ENCODE data around the gene GOLIM4.
A peak's percentile ranks its signal among the peaks of the same experiment; 100 is the strongest.
"Not testable (repeated sequence)": the region's sequence is repeated elsewhere in the genome, so short reads cannot be mapped to it uniquely, and the experiment has no call there.

The GOLIM4 gene

GRCh38 chr3:168044049-168044448, 51.7 kb downstream of the GOLIM4 start:
- no peak for DNase-seq

GRCh38 chr3:168040607-168041208, 55.0 kb downstream of the GOLIM4 start:
- no peak for DNase-seq

DNA sequence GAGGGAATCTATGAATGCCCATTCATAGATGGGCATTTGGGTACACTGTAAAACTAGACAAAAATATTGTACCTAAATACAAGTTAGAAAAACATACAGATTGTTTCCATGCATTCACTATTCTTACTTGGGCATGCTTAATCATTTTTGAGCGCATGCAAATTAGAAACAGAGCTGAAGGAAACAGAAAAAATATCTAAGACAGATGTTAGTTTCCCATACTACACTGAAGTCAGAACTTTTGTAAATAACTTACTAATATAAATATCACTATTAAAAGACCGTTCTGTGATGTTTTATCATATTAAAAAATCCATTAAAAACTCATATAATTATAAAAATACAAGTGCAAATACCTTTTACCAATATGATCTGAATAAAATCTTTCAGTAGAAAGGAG, 58.7 kb downstream of the GOLIM4 start:
- DNase-seq, result no peak

DNA sequence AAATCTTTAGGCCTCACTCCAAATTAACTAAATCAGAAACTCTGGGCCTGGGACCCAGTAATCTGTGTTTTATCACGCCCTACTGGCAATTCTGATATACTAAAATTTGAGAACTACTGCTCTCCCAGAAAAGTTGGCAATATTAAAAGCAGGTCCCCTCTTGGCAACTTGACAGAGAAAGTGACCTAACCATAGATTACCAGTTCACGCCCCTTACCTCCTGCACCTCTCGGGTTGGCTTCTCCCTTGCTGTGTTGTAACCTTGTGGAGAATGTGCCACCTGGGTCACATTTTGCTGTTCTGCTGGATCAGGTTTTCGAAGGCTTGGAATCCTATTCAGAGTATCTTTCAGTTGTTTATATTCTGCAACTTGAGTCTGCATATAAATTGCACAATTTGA, 59.1 kb downstream of the GOLIM4 start:
- DNase-seq, result no peak

DNA sequence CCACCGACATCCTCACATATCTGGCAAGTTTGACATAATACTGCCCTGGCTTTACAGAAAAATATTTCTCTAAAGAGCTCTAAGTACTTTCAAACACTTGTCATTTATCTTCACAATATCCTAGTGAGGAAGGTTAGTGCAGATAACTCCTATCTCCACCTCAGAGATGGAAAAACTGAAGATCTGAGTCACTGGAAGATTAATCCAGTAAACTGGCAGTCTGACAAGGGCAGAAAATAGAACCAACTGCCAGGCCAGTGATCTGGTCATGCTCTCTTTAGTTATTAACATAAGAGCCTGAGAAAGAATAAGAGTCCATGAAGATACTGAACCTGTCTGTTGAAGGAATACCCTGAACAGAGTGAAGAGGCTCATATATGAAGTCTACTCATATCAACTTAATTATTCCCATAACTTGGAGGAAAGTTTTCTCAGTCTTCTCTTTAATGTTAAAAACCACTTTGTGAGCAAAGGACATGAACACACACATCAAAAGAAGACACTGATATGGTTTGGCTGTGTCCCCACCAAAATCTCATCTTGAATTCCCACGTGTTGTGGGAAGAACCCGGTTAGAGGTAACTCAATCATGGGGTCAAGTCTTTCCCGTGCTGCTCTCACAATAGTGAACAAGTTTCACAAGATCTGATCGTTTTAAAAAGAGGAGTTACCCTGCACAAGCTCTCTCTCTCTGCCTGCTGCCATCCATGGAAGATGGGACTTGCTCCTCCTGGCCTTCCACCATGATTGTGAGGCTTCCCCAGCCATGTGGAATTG, 61.4 kb downstream of the GOLIM4 start:
- DNase-seq, result no peak

DNA sequence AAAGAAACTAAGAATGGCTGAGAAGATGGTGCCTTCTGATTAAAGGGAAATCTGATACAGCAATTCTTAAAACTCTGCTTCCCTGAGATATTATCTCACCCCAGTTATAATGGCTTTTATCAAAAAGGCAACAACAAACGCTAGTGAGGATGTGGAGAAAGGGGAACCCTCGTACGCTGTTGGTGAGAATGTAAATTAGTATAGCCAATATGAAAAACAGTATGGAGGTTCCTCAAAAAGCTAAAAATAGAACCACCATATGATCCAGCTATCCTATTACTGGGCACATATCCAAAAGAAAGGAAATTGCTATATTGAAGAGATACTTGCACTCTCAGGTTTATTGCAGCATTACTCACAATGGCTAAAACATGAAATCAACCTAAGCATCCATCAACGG, 65.1 kb downstream of the GOLIM4 start:
- no peak for DNase-seq

DNA sequence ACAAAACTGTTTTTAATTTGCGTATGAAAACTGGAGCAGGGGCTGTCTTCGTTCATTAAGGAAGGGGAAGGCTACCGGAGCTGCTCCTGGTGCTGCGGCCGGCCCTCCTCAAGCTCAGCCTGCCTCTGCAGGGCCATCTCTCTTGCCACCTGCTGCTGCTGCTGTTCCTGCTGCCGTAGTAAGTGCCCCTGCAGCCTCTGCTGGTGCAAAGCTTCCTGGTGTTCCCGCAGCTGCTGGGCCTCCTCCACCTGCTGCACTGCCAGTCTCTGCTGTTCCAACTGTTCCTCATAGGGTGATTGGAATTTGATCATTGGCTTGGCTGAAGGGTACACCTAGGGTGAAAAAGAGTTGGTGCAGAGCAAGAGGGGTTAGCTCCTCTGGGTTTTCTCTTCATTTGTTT, 66.0 kb downstream of the GOLIM4 start:
- DNase-seq, result no peak

DNA sequence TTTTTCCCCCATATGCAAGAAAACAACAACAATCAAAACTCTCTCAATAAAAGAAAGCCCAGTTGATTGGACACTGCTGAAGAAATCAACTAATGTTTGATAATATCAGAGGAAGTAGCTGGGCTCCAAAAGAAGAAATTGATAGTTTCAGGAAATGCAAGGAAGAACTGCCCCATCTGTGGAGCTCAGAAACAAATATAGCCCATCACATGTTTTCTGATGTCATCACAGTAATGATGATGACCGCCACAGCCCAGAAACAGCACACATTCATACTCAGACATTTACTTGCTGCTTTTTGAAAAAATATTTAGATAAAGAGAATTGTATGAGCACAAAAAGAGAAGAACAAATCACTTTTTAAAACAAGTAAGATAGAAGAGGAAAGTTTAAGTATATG, 67.6 kb downstream of the GOLIM4 start:
- DNase-seq, result no peak

- DNase-seq, result no peak
Observed at GRCh38 chr3:168026764-168027163, 69.0 kb downstream of the GOLIM4 start.

DNA sequence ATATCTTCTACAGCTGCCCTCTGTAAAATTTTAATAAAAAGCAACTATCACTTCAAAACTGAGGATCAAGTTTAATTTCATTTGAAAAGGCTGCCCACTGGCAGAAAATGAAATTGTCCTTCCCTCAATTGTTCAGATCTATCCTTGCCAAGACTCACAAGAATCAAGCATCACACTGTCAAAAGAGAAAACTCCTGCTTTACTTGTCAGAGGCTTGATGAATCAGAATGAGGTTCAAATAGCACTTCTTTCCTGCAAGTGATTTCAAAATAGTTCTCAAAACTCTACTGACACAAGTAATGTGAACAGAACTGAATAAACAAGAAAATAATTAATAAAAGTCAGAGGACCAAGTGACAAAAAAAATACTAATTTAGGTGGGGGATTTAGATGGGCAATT, 70.6 kb downstream of the GOLIM4 start:
- no peak for DNase-seq

DNA sequence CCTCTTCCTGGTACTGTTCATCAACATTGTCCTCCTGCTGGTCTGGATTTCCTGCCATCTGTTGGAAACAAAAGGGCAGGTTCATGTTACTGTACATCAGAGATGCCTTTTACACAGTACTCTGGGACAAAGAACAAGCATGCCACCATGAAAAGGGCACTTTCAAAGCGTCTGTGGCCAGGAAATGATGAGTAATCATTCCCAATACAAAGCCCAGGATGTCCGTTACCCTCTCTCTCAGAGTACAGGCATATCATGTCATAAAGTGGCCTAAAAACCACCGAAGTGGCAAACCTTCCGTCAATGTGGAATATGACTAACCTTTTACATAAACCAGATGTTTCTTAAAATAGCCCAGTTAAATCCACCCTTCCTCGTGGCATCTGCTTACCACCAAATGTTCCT, 71.2 kb downstream of the GOLIM4 start:
- peak; percentile 13 for DNase-seq

DNA sequence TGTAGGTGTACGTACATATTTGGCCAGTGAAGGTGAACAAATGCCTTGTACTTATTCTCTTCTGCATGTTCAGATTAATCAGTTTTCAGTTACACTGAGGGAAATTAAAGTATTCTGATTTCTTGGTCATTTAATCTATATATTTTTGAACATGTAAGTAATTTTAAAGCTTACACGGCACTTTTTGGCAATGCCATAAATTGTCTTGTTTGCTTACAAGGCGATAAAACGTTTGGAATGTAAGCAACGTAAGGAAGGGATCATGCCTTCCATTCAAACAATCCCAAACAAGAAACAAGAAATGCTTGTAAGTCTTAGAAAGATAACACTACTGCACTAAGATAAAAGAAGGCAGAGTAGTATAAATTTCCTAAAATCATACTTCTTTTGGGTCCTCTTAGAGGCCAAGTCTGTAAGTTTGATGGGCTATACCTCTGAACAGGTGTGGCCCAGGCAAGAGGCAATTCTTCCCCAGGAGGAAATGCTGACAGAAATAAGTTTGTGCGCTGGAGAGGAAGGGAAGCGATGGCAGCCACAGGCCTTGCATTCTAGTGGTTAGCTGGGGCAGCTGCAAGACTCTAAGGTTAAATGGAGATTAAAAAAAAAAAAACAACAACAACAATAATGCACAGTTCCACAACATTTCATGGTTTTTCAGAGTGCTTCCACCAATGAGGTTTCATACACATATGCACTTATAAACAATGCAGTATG, 73.8 kb downstream of the GOLIM4 start:
- DNase-seq, result no peak

DNA sequence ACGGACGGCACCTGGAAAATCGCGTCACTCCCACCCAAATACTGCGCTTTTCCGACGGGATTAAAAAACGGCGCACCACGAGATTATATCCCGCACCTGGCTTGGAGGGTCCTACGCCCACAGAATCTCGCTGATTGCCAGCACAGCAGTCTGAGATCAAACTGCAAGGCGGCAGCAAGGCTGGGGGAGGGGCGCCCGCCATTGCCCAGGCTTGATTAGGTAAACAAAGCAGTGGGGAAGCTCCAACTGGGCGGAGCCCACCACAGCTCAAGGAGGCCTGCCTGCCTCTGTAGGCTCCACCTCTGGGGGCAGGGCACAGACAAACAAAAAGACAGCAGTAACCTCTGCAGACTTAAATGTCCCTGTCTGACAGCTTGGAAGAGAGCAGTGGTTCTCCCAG, 84.4 kb downstream of the GOLIM4 start:
- DNase-seq, result not testable (repeated sequence)

DNA sequence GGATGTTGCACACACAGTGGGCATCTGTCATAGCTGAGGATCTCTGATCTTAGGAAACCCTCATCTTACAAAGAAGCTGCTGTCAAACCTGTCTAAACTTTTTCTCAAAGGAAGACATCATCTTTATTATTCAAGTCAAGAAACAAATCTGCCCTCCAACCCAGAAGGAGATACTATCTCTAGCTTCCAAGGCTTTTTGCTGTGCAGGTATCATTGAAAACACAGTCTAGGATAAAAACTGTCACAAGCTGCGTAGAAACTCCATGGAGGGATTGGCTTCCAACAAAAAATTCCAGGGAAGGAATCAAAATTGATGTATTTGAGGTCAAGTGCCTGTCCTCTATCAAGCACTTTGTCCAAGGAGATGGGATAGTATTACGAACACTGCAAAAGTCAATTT, 89.1 kb downstream of the GOLIM4 start:
- DNase-seq, result no peak

DNA sequence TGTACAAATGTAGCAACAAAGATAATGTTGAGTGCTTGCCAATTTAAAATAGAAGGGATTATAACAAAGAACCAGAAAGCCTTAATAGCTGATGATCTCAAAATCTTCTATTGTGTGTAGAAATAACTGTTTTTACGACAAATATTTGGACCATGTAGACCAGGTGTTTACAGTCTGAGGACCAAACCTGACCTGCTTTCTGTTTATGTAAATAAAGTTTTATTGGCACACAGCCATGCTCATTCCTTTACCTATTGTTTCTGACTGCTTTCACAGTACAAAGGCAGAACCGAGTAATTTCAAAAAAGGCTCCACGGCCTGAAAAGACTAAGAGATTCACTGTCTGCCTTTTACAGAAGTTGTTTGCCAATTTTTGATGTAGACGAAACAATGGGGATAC, 91.8 kb downstream of the GOLIM4 start:
- no peak for DNase-seq

GRCh38 chr3:168002786-168003368, 92.8 kb downstream of the GOLIM4 start:
- no peak for DNase-seq

DNA sequence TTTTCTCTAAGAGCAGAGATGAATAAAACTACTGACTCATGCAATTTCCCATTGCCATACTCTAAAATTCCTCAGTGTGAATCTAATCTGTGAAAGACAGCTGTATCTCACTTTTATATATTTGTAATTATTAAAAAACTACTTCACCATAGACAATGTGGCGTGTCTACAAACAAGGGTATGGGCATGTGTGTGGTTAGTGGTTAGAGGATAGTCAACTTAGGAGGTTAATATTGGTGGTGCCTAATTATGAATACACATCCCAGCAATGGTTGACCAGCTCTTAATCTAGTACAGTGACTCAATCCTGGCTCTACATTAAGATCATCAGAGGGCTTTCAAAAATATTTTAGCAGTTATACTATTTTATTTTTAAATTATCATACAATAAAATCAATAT, 94.5 kb downstream of the GOLIM4 start:
- no peak for DNase-seq

GRCh38 chr3:167998253-167998652, 97.5 kb downstream of the GOLIM4 start:
- DNase-seq, result no peak

GRCh38 chr3:167996514-167996913, 99.2 kb downstream of the GOLIM4 start:
- DNase-seq, result no peak

- DNase-seq, result no peak
Observed at GRCh38 chr3:167992381-167992780, 103.3 kb downstream of the GOLIM4 start.

GRCh38 chr3:167991213-167991612, 104.5 kb downstream of the GOLIM4 start:
- no peak for DNase-seq

DNA sequence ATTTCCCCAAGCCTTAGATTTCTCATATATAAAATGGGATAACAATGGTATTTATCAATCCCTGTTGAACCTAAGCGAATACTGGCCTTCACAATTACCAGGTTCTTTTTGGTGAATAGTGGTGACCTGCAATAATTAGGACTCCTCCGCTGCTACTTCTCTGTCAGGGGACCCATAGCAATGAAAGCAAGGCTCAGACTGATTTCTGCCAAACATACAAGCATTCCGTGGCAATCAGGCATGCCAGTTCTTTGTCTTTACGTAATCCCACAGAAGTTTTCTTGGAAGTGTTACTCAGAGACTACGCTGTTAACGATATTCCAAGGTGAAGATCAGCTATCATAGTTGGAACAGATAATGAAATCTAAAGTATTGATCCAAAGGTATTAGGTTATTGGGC, 105.7 kb downstream of the GOLIM4 start:
- no peak for DNase-seq

GRCh38 chr3:167989066-167989465, 106.7 kb downstream of the GOLIM4 start:
- no peak for DNase-seq

- no peak for DNase-seq
Observed at GRCh38 chr3:167983583-167983982, 112.1 kb downstream of the GOLIM4 start.
